GM18526 (cell line): Measurements from ENCODE around the gene DCT.

Source experiments
- POLR2A ChIP-seq: IDR thresholded peaks from 3 replicates; pipeline ENCODE4 v1.6.1; 2011; ENCODE audit not compliant: insufficient read length; ENCODE audit errors: extremely low read depth

The DCT gene

DNA sequence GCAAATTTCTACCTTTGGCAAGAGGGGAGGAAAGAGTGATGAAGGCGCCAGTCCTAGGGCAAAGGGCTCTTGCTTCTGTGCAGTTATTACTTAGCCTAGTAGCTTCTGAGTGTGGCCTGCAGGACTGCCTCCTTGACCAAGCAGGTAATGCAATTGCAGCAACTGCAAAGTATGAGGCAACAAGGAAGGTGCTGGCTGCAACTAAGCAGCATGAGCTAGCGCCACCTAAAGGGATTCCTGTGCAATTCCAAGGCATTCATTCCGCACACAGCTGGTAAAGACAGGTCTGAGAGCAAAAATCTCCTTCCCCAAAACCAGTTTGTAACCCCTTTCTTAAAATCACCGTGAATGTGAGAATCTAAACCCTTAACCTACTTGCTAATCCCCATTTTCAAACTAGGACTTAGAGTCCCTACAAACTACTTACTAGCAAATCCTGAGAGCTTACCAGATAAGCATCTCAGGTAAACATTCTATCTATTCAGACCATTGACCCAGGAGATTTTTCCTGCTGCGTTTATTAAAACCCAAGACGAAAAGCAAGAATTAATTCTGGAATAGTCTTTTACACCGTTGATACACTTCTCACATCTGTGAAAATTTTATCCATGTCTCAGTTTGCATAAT lies 62.9 kb downstream of the DCT start:
- no peak for TF ChIP-seq POLR2A

DNA sequence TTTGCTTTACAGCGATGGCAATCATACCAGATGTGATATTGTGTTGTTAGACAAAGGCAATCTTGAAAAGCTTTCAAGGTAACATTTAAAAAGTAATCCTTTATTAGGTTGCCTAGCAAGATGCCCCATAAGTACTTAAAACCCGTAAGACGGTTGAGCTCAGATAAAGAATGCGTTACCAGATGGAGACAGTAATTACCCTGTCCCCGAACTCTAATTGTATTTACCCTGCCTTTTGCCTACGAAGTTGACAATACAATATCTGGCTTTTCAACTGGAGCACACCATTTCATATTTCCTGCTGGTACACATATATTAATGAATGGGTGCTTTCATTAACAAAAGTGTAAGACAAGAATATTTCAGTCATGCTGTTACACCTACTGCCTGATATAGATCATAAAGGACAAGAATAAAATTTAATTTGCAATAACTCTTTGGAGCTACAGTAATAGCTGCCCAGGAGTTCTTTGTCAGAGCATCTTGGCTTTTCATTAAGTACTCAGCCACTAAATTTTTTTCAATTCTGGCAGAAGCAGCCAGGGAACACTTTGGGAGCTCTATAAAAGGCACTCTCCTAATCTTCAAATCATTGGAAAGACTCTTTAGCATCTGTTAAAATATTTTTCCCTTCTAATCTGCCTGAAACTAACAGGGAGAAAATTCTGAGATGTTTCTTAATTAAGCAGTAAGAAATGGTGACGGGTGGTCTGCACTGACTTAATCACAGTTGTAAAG lies 63.8 kb downstream of the DCT start:
- TF ChIP-seq POLR2A, result no peak

DNA sequence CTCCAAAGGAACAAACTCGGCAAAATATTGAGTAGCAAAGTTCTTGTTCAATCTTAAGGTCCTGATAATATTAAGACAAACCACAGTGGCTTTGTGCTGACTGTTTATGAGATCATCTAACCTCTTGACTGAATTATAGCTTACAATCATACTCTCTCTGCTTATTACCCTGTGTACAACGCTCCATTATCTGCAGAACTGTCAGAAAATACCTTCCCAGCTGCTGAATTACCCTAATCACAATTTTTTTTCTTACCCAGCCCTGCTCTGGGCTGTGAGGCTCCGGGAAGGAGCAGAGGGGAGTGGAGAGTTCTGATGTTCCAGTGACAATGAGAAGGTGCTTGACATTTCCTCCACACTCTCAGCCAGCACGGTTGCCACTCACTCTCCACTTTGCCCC lies 64.8 kb downstream of the DCT start:
- no peak for TF ChIP-seq POLR2A

DNA sequence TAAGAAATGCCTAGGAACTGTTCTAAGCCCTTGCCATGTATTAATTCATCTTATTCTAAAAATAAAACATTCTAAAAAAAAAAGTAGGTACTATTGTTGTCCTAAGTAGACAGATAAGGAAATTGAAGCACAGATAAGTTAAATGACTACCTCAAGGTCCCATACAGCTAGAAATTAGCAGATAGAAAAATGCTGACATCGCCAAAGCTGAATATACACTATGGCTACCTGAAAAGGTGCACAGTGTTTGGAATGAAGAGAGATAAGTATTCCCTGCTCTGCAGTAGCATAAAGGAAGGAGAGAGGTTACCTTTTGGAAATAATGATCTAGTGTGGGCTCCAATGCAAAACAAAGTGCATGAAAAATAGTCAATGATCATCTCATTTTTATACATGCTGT lies 65.3 kb downstream of the DCT start:
- TF ChIP-seq POLR2A, result no peak

DNA sequence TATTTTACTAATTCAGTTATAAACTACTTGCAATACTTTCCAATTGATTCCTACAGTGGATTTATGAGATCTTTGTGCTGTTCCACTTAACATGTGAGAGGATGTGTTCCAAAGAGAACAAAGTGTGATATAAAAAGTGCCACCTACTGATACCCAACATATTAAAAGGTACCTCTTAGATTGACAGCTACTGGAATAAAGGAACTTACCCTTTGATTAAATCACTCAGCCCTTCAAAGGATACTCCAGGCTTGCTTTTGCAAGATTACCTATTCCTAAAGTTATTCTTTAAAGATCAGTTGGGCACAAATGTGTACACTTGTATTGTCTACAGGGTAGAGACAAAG lies 65.9 kb downstream of the DCT start:
- TF ChIP-seq POLR2A, result no peak

DNA sequence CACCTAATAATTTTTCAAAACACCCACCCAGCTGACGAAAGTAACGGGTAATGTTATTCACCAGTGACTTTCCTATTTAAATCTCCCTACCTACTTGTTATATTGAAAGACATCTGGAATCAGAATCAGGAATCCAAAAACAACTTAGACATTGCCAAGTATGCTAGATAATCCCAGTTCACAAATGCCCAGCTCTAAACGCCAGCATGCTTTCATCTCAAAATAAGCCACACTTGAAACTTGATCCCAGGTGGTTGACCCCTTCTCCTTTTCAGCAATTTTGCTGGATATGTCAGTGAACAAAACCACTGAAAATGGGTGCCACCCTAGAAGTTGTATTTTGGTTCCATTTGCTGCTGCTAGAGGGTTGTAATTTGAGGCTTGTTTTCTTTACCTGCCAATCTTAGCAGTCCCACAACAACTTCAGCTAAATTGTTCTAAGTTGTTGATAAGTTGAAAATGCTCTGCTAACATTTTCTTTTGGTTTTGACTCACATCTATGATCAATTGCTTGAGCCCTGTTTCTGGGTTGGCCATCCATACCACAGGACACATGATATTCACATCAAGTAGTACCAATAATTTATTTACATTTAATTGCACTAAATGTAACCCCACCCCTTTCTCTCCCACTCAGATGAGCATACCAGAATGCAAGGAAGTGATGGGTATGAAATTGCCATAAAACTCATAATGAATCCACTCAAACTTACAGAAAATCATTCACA lies 66.4 kb downstream of the DCT start:
- TF ChIP-seq POLR2A, result no peak

DNA sequence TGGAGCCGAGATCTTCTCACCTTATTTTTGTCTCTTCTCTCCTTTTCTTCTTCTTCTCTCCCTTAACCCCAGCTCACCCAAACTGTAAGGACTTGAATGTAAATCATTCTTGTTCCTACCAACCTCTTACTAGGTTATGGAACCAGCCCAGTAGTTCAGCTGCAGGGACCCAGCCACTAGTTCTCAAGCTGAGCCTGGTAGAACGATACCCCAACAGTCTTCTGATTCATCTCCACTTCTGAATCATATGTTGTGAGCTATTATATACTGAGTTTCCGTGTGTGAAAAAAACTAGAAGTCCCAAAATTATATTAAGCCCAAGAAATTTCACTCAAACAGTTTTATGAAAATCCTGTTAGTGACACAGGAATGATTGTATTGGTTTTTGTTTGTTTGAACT lies 67.7 kb downstream of the DCT start:
- no peak for TF ChIP-seq POLR2A

DNA sequence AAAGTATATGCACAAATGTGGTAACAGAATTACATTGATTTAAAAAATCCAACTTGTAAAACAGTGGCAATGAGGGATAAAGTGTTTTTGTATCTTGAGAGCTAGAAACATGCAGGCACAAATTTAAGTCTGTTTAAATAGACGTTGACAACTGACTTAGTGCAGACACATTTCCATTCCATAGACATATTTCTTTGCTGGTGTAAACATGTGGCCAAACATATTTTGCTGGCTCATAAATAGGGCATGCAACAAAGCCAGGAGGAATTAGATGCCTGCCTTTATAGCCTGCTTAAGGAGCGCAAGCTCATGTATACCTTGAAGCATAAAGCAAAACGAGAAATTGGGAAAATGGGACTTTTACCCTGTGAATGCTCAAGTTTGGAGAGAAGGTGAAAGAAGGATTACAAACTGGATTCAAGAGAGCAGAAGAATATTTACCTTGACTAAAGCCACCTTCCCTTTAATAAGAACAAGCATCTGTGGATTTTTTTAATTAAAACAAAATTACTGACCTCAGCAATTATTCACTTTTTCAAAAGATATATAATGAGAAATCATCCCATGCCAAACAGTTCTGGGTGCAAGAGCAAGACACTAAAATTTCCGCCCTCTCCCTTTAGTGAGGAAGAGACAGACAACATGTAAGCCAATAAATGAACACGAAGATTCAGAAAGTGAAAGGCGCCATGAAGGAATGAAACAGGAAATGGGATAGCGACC lies 71.0 kb downstream of the DCT start:
- no peak for TF ChIP-seq POLR2A

DNA sequence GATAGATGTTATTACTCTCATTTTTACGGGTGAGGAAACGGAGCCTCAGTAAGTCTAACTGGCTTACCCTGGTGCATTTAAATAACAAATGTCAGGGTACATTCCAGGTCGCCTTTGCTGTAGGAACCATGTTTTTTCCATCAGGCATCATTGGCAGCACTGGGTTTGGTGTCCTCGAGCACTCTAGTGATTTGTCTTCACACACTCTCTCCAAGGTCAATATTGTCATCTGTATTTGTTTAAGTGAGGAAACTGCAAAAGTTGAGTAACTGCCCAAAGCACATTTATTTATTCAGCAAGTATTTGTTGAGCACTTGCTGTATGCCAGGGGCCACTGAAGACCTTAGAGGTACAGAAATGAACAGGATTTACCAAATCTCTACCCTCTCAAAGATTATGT lies 78.6 kb downstream of the DCT start:
- TF ChIP-seq POLR2A, result no peak

DNA sequence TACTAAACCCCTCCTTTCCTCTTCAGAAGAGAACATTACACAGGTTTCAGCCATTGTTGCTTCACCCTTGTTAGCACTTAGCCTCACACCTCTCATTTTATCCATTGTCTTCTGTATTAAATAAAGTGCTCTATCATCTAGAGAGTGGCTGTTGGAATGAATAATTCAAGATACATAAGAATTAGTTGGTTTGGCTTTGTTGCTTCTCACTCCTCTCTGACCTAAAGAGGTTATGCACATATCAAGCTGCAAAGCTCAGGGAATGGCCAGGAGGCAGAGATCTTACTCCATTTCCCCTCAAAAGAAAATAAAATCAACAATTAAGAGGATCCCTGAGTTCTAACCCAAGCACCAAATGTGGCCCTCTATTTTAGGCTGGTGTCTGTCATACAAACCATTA lies 79.7 kb downstream of the DCT start:
- no peak for TF ChIP-seq POLR2A

DNA sequence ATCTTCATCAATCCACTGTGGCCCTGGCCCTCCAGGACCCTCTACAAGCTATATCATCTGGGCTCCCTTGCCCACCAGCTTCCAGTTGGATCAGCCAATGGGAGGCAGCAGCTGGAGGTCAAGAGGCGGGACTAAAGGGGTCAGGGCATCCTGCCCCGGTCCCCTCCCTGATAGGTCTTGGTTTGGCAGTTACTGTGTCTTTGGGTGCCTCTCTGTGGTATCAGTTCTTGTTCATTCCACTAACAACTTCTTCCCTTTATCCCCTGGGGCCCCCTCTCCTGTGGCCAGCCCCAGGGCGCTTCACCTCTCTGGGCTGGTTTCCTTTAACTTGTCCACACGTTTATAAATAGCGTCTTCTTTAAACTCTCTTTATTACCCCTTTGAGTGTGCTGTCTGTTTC lies 83.6 kb downstream of the DCT start:
- no peak for TF ChIP-seq POLR2A

DNA sequence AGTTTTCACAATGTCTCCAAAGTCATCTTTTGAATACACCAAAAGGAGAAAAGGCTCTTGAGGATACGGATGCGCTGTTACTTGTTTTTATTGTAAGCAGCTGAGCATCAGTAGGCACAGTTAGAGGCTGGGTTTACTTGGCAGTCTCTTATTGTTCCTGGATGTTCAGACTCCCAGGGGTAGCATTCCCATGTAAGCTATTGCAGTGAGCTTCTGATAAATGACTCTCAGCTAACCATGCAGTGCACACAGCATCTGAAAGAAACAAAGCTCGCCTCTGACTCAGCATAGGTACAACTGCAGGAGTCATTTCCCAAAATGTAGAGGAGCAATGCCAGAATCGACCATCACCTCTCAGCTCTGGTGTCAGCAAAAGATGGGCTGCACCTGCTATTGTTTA lies 84.8 kb downstream of the DCT start:
- no peak for TF ChIP-seq POLR2A

DNA sequence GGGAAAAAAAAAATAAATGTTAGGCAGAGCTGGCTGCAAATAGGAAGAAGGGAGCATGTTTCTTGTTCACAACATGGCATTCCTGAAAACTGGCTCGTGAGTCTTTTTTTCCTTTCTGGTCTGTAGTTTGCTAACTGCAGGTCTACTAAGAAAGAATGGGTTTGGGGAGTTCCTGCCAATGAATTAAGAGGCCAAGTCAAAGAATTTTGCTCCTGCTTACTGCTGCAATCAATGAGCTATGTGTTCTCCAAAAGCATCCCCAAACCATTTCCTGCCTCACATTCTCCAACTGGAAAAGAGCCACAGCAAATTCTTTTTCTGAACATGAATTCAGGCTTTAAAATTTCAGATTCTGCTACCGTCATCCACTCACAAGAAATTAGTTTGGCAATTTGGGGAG lies 88.6 kb downstream of the DCT start:
- TF ChIP-seq POLR2A, result no peak

DNA sequence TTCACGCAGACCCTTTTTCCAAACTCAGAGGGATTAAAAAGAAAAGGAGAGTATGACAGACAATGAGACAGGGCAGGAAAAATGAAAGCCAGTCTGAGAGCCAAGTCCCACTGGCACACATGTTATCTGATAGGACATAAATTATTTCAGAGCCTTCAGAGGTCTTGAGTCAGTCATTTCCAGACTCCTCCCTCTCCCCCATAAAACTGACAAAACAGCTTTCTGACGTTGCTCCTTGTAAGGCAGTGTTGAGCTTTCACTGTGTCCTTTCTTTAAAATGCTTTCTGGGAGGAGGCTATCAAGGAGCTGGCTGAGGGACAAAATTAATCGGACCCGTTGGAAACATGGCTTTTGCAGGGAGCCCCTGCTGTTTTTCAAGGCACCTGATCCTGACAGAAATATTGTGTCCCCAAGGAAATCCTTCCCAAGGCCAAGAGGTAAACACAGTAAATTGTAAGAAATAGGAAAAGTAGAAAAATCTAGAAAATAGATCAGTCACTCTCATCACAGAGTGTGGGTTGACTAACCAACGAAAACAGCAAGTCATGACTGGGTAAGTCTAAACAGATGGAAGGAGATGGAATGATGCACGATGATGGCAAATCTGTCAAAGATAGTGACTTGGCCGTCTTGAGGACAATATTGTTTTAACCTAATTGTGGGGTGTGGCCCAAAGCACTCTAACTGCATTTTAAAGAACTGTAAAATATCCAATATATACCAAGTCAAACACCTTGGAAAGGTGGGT lies 89.7 kb downstream of the DCT start:
- no peak for TF ChIP-seq POLR2A

DNA sequence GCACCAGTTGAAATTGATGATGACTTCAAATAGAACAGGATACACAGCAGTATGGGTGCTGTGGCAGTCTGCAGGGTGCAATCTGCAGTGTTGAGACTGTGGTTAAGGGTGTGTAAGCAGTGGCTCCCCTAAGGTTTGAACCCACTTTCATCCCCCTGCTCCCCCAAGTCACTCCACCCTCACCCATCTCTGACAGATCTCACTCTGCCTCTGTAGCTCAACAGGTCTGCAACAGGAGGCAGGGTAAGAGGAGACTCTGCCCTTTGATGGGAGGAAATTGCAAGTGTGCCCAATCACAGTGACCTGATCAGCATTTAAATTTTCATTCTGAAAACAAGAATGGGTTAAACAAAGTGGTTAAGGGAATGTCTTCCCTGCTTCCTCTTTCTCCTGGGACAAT lies 92.4 kb downstream of the DCT start:
- TF ChIP-seq POLR2A, result no peak
